ENCODE results near the gene GJA3. TPM values are rescaled to one million over a fixed set of nuclear protein-coding genes. Genes with fewer than 3 reads are reported as not detected.

Gene GJA3
- total and polyA plus RNA-seq, 2 of the 8 experiments (the other 6 are each of a cell fraction or from before 2014, with no cell fraction given) = 0.12 to 0.60 TPM

DNA sequence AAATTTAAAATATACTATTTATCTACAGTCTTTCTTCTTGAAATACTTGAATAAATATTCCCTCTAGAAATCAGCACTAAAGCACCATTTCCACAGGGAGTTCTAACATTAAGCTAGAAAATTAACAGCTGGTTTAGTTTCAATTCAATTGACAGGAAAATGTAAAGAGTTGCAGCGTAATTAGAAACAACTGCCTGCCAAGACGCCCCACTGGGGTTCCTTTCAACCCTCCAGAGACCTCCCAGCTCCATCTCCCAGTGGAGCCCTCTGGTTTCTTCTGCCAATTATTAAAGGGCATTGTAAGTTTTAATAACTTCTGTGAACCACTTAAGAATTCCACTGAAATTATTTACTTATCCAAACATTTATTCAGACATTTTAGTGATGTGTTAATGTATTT lies 4.2 kb downstream of the GJA3 start:
- 31% methylated on average over 2 of the region's 2 CpGs; no CpG with 5 or more reads in 1 of the 2 experiments for WGBS, 2 experiments (ENCODE audit: extremely low coverage in 1 of 2, insufficient coverage in 1 of 2, insufficient read length in 1 of 2, insufficient replicate concordance in 2 of 2, low coverage in 1 of 2, low lambda C conversion rate in 2 of 2, missing lambda C conversion rate in 1 of 2)
- Histone ChIP-seq H3K23ac (ENCODE audit: insufficient read length) (no peak overlapping the region), H3K23me2 (ENCODE audit: low read depth, low read length) (peaks cover 2% of the 10 kb centered on the region; the same call in 1 of the 2 replicates), H2BK5ac (ENCODE audit: low read depth, low read length) (no peak overlapping the region), H3K36me3 (ENCODE audit: control insufficient read depth in 2 of 4, insufficient read depth in 4 of 4, low read length in 3 of 4) (peaks cover 0 to 7% (median 0%) of the 10 kb centered on the region in 4 experiments; a peak in 1 of 8 replicates), H3K14ac (ENCODE audit: insufficient read length) (no peak overlapping the region), H2BK120ac (replicated peaks; ENCODE audit: low read depth, low read length) (no peak overlapping the region), H2BK20ac (ENCODE audit: low read length) (no peak overlapping the region), H4K8ac (ENCODE audit: extremely low read depth, insufficient read depth, low read length) (no peak overlapping the region), H3K4me2 (ENCODE audit: insufficient read depth in 1 of 2, low read depth in 2 of 2, low read length in 2 of 2) (no peak overlapping the region), H4K20me1 (replicated peaks in 1 of 2; ENCODE audit: control insufficient read depth in 1 of 2, insufficient read depth in 2 of 2, low read length in 2 of 2) (peaks cover 2 to 3% of the 10 kb centered on the region in 2 experiments), H3K4me3 (ENCODE audit: extremely low read depth in 1 of 4, insufficient read depth in 2 of 4, low read depth in 3 of 4, low read length in 4 of 4) (no peak overlapping the region), H3K27me3 (replicated peaks in 1 of 4; ENCODE audit: control insufficient read depth in 3 of 4, extremely low read depth in 1 of 4, insufficient read depth in 3 of 4, low read length in 3 of 4) (peaks cover 19 to 35% (median 29%) of the 10 kb centered on the region in 4 experiments), H3K4ac (replicated peaks; ENCODE audit: insufficient read length, low read depth, low read length) (no peak overlapping the region), H2AK5ac (ENCODE audit: low read depth, low read length) (no peak overlapping the region), H3K18ac (ENCODE audit: extremely low read depth, low read length) (no peak overlapping the region), H2BK12ac (ENCODE audit: low read depth, low read length) (no peak overlapping the region), H3K79me1 (ENCODE audit: low read depth, low read length) (no peaks in the 10 kb centered on the region), H4K5ac (ENCODE audit: insufficient read length, low read depth, low read length) (no peak overlapping the region), H3K79me2 (ENCODE audit: control insufficient read depth in 1 of 2, insufficient read depth in 2 of 2, low read length in 2 of 2) (no peaks in the 10 kb centered on the region), H2BK15ac (ENCODE audit: low read length) (no peak overlapping the region), H2AFZ (ENCODE audit: low read length) (no peak overlapping the region), H3K27ac (ENCODE audit: low read depth, low read length) (no peak overlapping the region), H3K4me1 (replicated peaks in 1 of 4; ENCODE audit: control insufficient read depth in 3 of 4, insufficient read depth in 4 of 4, low read length in 3 of 4) (no peaks in the 10 kb centered on the region), H3K56ac (replicated peaks; ENCODE audit: insufficient read length, low read depth, low read length) (no peak overlapping the region), H3K9me3 (ENCODE audit: insufficient read depth in 2 of 2, low read depth in 1 of 2, low read length in 1 of 2) (no peaks in the 10 kb centered on the region), H3K9ac (replicated peaks in 1 of 4; ENCODE audit: extremely low read depth in 1 of 4, low read depth in 3 of 4, low read length in 3 of 4) (no peak overlapping the region), H4K91ac (replicated peaks; ENCODE audit: insufficient read length, low read length) (no peak overlapping the region)
- ChIA-PET POLR2A (ENCODE audit: partially characterized antibody) (no interaction called here), CTCF (ENCODE audit: partially characterized antibody) (interaction anchor here (0.7 to 1.2 kb wide), 3 partner anchors 14 to 327 kb away, joined by 3 read pairs; no protein-coding TSS in a partner anchor)
- FAIRE-seq (no peak), DNase-seq (ENCODE audit: low read depth in 1 of 2, low spot score in 2 of 2) (no peak)
- TF ChIP-seq, protein P1, sequence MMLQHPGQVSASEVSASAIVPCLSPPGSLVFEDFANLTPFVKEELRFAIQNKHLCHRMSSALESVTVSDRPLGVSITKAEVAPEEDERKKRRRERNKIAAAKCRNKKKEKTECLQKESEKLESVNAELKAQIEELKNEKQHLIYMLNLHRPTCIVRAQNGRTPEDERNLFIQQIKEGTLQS (IDR thresholded peaks at IDR 0.05; ENCODE audit: insufficient read depth, low read depth, low read length) = no peak
- no peak for TF ChIP-seq BACH1 (IDR thresholded peaks at IDR 0.05; ENCODE audit: low read length)
- no peak for TF ChIP-seq CTCF (IDR thresholded peaks at IDR 0.05; ENCODE audit: control extremely low read depth in 1 of 3, insufficient read depth in 1 of 3, low read depth in 1 of 3, low read length in 3 of 3)
- no peak for TF ChIP-seq EP300 (IDR thresholded peaks at IDR 0.05; ENCODE audit: borderline replicate concordance in 1 of 2, low read depth in 2 of 2, low read length in 2 of 2)
- no peak for TF ChIP-seq SAP30 (IDR thresholded peaks at IDR 0.05; ENCODE audit: insufficient read depth, insufficient replicate concordance, low read length)
- no peak for TF ChIP-seq TEAD4 (IDR thresholded peaks at IDR 0.05; ENCODE audit: low read depth, low read length)
- TF ChIP-seq SIRT6 (IDR thresholded peaks at IDR 0.05; ENCODE audit: low read length) = no peak
- TF ChIP-seq CHD1 (IDR thresholded peaks at IDR 0.05; ENCODE audit: low read depth, low read length) = no peak
- TF ChIP-seq KDM4A (IDR thresholded peaks at IDR 0.05; ENCODE audit: low read depth, low read length, severe bottlenecking) = no peak
- TF ChIP-seq CBX8 (IDR thresholded peaks at IDR 0.05; ENCODE audit: borderline replicate concordance, low read depth, low read length) = no peak
